HPDE6-E6E7 (cell line): ENCODE data around the gene GALNT18.

ENCODE experiments used
- DNase-seq: peaks from one replicate; pipeline ENCODE4 v3.0.0; 2011; ENCODE audit warnings: missing footprints; ENCODE audit errors: extremely low spot score

Gene GALNT18

GRCh38 chr11:11567936-11568650 lies 53.7 kb downstream of the GALNT18 start:
- peak; percentile 28 for DNase-seq

DNA sequence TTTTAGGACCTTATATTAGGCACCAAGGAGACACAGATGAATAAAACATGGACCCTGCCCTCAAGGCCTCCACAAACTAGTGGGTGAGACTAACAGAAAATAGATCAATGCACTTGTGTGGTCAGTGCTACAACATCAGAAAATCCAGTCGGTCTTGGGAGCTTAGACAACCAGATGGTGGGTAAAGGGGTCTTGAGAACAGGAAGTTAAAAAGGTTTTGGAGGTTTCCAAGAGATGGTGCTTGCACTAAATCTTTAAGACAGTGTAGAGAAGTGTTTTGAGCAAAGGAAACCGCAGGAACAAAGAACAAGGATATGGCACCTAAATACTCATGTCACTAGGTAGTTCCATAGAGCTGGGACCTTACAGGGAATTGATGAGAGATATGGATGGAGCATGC lies 56.2 kb downstream of the GALNT18 start:
- no peak for DNase-seq

DNA sequence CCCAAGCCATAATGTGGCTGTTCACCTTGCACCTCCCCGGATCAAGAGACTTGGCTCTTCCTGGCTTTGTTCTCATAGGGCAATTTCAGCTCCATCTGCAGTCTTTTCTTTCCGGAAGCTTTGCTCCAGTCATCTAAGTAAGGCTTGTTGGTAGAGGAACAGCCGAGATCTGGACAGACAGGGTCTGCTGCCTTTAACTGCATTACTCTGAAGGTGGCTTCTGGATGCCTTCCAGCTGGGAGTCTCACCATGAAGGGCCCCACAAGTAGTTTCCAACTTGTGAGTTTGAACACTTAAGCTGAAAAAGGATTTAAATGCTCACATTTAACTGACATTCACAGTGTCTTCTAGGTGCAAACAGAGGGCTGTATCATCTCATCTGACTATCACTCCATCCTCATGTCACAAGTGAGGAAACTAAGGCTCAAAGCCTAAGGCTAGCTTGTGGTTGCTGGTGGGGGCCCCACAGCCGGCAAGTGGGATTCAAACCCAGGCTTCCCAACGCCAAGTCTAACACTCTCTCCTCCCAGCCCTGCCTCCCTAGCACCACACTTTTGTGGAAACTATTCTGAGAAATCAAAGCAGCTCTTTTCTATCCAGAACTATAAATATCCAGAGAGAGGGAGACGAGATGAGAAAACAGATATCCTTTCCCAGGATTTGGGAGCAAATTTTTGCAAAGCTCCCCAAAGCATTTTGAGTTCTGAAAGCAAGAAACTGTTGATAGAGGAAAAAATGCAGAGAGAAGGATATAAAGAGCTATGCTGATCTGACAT lies 58.4 kb downstream of the GALNT18 start:
- no peak for DNase-seq

DNA sequence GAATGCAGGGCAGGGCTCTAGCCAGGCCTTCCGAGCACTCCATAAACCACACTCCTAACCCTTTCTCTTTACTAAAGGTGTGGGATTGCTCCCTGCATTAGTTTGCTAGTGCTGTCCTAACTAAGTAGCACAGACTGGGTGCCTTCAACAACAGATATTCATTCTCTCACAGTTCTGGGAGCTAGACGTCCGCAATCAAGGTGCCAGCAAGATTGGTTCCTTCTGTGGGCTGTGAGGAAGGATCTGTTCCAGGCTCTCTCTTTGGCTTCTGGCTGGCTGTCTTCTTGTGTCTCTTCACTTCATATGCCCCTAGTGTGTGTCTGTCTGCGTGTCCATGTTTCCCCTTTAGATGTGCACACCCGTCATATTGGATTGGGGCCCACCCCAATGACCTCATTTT lies 59.8 kb downstream of the GALNT18 start:
- no peak for DNase-seq

GRCh38 chr11:11558826-11559225 lies 63.0 kb downstream of the GALNT18 start:
- DNase-seq = no peak

GRCh38 chr11:11558396-11558795 lies 63.4 kb downstream of the GALNT18 start:
- DNase-seq = no peak

DNA sequence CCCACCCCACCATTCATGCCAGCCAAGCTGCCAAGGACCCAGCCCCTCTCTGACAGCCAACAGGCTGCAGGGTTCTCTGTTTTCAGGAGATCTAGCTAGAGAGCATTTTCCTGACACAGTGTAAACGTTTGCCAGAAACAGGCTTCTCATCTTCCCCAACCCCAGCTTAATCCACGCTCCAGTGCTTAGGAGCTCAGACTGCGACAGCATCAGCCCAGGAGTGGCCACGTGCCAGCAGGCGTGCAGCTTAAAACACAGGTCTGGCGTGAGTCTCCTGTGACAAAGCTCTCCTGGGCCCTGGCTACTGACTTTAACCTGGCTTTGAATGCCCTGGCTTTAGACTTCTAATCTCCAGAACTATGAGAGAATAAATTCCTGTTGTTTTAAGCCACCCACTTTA lies 66.6 kb downstream of the GALNT18 start:
- no peak for DNase-seq

- DNase-seq = no peak
Observed at GRCh38 chr11:11553573-11553972, 68.2 kb downstream of the GALNT18 start.

- DNase-seq = no peak
Observed at GRCh38 chr11:11552529-11553087, 69.2 kb downstream of the GALNT18 start.

- no peak for DNase-seq
Observed at GRCh38 chr11:11550534-11550933, 71.3 kb downstream of the GALNT18 start.

GRCh38 chr11:11545285-11546275 lies 76.2 kb downstream of the GALNT18 start:
- no peak for DNase-seq

DNA sequence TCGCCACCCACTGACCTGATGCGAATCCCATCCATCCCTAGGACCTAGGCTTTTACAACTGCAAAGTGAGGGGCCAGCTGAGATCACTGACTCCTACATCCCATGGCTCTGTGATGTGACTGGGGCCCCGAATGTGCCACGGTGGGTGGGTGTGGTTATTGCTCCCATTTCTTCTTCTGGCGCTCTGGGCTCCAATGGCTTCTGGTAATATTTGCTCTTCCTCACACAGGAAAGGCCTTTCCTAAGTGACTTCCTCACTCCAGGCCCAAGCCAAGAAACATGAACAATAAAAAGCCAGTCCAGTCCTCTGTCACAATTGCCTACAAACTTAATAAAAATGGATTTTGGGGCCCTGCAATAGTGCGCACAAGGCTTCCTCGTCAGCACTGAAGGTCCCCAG lies 78.1 kb downstream of the GALNT18 start:
- DNase-seq = no peak

GRCh38 chr11:11540157-11540556 lies 81.6 kb downstream of the GALNT18 start:
- no peak for DNase-seq

- no peak for DNase-seq
Observed at GRCh38 chr11:11538277-11538960, 83.4 kb downstream of the GALNT18 start.

- DNase-seq = no peak
Observed at GRCh38 chr11:11537871-11538270, 83.9 kb downstream of the GALNT18 start.

DNA sequence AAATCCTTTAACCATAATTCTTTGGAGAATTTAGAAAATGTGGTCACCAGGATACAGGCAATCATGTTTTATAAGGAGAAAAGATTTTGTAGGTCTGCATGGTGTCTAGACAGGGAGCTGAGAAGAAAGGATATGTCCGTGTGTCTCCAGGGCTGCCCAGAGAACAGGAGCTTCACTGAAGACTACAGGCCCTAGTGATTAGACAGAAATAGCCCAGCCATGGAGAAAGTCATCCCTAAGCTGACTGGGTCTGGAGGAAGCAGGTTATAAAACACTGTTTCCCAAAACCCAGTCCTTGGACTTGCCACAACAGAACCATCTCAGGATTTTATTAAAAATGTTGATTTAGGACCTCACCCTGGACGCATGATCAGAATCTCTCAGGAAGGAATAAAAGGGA lies 84.4 kb downstream of the GALNT18 start:
- DNase-seq = no peak

DNA sequence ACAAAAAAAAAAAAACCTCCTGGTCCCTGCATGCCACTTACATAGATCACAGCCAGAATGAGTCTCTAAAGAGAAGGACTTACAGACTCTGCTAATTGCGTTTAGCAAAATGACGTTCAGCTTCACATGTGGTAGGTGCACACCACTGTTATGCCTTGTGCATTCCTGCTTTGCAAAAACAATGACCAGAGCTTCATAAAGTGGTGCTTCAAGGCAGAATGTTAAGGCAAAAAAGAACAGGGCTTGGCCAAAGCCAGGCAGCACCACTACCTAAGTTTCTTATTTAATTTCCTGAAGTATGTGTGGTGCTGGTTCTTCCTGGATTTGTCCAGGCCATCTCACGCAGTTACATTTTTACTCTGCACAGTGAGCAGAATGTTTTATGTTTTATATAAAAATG lies 85.2 kb downstream of the GALNT18 start:
- DNase-seq = no peak

DNA sequence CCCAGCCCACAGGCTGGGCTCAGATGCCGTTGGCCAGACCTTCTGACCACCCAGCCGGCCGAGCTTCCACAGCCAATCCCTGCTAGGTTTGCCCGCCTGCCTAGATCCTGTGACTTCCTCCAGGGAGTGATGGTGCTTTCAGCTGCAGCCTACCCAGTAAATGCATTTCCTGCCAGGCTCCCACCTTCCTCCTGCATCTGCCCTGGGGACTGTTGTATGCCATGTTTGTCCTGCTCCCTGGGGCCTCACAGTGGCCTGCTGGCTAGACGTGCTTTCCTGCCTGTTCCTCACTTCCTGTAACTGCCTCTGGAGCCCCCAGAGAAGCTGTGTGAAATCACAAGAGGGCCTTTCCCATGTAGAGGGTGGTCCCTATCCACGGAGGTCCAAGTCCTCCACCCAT lies 86.2 kb downstream of the GALNT18 start:
- no peak for DNase-seq

DNA sequence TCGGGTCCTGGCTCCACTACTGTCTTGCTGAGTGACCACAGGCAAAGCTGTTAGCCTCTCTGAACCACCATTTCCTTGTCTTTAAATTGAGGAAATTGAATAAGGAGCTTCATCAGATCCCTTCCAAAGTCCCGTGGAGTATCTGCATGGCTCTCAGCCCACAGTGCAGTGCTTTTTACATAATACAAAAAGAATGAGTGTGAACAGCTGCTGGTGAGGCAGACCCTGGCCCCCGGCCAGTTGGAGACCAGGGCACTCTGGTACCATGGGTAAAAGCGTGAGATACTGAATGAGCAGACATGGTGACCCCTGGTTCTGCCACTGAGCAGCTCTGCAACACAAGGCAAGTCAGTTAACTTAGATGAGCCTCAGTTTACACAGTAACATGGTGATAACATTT lies 86.8 kb downstream of the GALNT18 start:
- DNase-seq = no peak

DNA sequence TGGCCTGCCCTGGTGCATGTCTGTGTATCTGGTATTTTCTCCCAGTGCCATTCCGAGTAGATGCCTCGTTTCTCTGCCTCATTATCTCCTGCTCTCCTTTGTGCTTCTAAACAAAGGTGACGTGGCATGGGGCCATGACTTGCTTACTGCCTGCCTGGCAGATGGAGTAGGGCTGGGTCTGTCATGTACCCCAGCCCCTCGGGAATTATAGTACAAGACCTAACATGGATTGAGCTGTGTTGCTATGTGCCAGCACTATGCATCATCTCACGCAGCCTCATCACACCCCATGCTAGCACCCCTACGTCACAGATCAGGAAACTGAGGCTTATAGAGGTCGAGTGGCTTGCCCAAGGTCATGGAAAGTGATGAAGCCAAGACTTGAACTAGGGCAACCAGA lies 88.1 kb downstream of the GALNT18 start:
- no peak for DNase-seq

GRCh38 chr11:11533057-11533456 lies 88.7 kb downstream of the GALNT18 start:
- DNase-seq = no peak
